ENCODE measurements around the gene FGF23.

The FGF23 gene

DNA sequence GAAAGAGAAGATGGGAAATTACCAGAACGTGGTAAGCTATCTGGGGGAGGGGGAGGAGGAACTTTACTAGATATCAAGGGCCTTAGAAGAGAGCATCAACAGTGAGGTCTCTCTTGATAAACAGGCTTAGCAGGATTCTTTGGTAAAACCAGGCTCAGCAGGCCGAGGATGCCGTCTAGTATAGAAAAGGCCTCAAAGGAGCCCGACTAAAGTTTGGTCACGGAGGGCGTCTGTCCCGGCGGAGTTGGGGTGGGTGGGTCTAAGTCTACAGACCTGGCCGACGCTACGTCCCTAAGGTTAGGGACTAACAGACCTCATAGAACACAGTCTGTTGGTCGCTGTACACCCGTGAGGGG lies 59.0 kb downstream of the FGF23 start:
- Histone ChIP-seq H3K4ac (ENCODE audit: low read depth in 1 of 2, low read length in 2 of 2) (peak overlapping the region in 1 of 2 experiments; percentile 88), H3K9ac (ENCODE audit: low read length) (peak overlapping the region; percentile 90), H3K4me1 (ENCODE audit: control insufficient read depth, insufficient read depth, low read depth, low read length) (peaks cover 7% of the 10 kb centered on the region), H2BK5ac (ENCODE audit: low read depth, low read length, poor library complexity, severe bottlenecking) (no peak overlapping the region), H4K8ac (ENCODE audit: low read length) (peak overlapping the region; percentile 94), H2BK12ac (ENCODE audit: low read length in 2 of 2) (peak overlapping the region in 1 of 2 experiments; percentile 29), H3K9me3 (ENCODE audit: control insufficient read depth, low read length) (no peaks in the 10 kb centered on the region), H3K36me3 (ENCODE audit: control insufficient read depth in 1 of 2, insufficient read depth in 2 of 2, low read depth in 1 of 2, low read length in 2 of 2) (peaks cover 5 to 9% of the 10 kb centered on the region in 2 experiments), H3K18ac (ENCODE audit: low read depth in 1 of 2, low read length in 2 of 2) (peak overlapping the region; percentile 3 to 93), H2AK5ac (ENCODE audit: low read length, severe bottlenecking) (no peak overlapping the region), H3K23ac (ENCODE audit: low read length in 2 of 2) (no peak overlapping the region), H3K4me3 (ENCODE audit: insufficient read depth in 1 of 2, low read depth in 1 of 2, low read length in 2 of 2) (peak overlapping the region; percentile 55 to 100), H3K79me1 (replicated peaks; ENCODE audit: low read length, poor library complexity, severe bottlenecking) (no peaks in the 10 kb centered on the region), H3K4me2 (ENCODE audit: low read length, poor library complexity, severe bottlenecking) (peak overlapping the region; percentile 90), H3K14ac (ENCODE audit: low read length in 2 of 2) (no peak overlapping the region), H3K27ac (ENCODE audit: low read length, poor library complexity, severe bottlenecking) (peak overlapping the region; percentile 89), H2BK15ac (ENCODE audit: low read depth, poor library complexity, severe bottlenecking) (no peak overlapping the region), H2BK120ac (ENCODE audit: low read depth, low read length) (no peak overlapping the region), H4K91ac (ENCODE audit: low read length) (no peak overlapping the region), H2AFZ (ENCODE audit: low read depth, low read length) (peak overlapping the region; percentile 83), H3K27me3 (ENCODE audit: control insufficient read depth in 1 of 2, insufficient read depth in 1 of 2, low read length in 2 of 2) (no peaks in the 10 kb centered on the region)
- no peak for DNase-seq
- WGBS = 1% methylated on average over 13 of the region's 13 CpGs
